ENCODE data around the gene DSCAML1.
A peak's percentile ranks its signal among the peaks of the same experiment; 100 is the strongest.

Gene DSCAML1

GRCh38 chr11:117723277-117724024 is 73.6 kb downstream of the DSCAML1 start:
- Mint-ChIP-seq H3K36me3 (ENCODE audit: low read depth) (no peaks in the 10 kb centered on the region), H3K4me1 (peaks cover 64% of the 10 kb centered on the region), H3K27ac (no peak overlapping the region), H3K4me3 (peak overlapping the region; percentile 30), H3K9me3 (peaks cover 3% of the 10 kb centered on the region), H3K27me3 (ENCODE audit: low read depth, poor library complexity) (peaks cover 71% of the 10 kb centered on the region)
- no peak for TF ChIP-seq CTCF (IDR thresholded peaks at IDR 0.05)
- DNase-seq: no peak

GRCh38 chr11:117722082-117722481 is 74.9 kb downstream of the DSCAML1 start:
- Mint-ChIP-seq H3K4me3 (peak overlapping the region; percentile 3), H3K4me1 (peaks cover 72% of the 10 kb centered on the region), H3K27me3 (ENCODE audit: low read depth, poor library complexity) (peaks cover 76% of the 10 kb centered on the region), H3K9me3 (no peaks in the 10 kb centered on the region), H3K27ac (no peak overlapping the region), H3K36me3 (ENCODE audit: low read depth) (no peaks in the 10 kb centered on the region)
- TF ChIP-seq CTCF (IDR thresholded peaks at IDR 0.05): no peak
- DNase-seq: no peak

GRCh38 chr11:117720061-117720511 is 76.9 kb downstream of the DSCAML1 start:
- Mint-ChIP-seq H3K4me1 (peaks cover 77% of the 10 kb centered on the region), H3K27ac (no peak overlapping the region), H3K36me3 (ENCODE audit: low read depth) (no peaks in the 10 kb centered on the region), H3K9me3 (no peaks in the 10 kb centered on the region), H3K27me3 (ENCODE audit: low read depth, poor library complexity) (peaks cover 79% of the 10 kb centered on the region), H3K4me3 (no peak overlapping the region)
- no peak for TF ChIP-seq CTCF (IDR thresholded peaks at IDR 0.05)
- no peak for DNase-seq

- Mint-ChIP-seq H3K27ac (no peak overlapping the region), H3K9me3 (no peaks in the 10 kb centered on the region), H3K4me1 (peaks cover 77% of the 10 kb centered on the region), H3K36me3 (ENCODE audit: low read depth) (no peaks in the 10 kb centered on the region), H3K27me3 (ENCODE audit: low read depth, poor library complexity) (peaks cover 85% of the 10 kb centered on the region), H3K4me3 (no peak overlapping the region)
- TF ChIP-seq CTCF (IDR thresholded peaks at IDR 0.05): no peak
- DNase-seq: no peak
These were observed 77.5 kb downstream of the DSCAML1 start for GRCh38 chr11:117719480-117719879.

- no peaks in the 10 kb centered on the region for H3K9me3 Mint-ChIP-seq
- TF ChIP-seq CTCF (IDR thresholded peaks at IDR 0.05): no peak
- H3K36me3 Mint-ChIP-seq (ENCODE audit: low read depth): no peaks in the 10 kb centered on the region
- H3K4me3 Mint-ChIP-seq: peak overlapping the region; percentile 17
- peaks cover 80% of the 10 kb centered on the region for H3K4me1 Mint-ChIP-seq
- peaks cover 80% of the 10 kb centered on the region for H3K27me3 Mint-ChIP-seq (ENCODE audit: low read depth, poor library complexity)
- no peak overlapping the region for H3K27ac Mint-ChIP-seq
- DNase-seq: peak; percentile 57
These were observed 79.3 kb downstream of the DSCAML1 start for GRCh38 chr11:117717485-117718314.
